ENCODE data around the gene RPA3. TPM values are rescaled to one million over a fixed set of nuclear protein-coding genes. Genes with fewer than 3 reads are reported as not detected.

The RPA3 gene
- total RNA-seq, 4 donors from 2014 or later = 14.9 to 35.2 (median 18.4) TPM

- peaks cover 8% of the 10 kb centered on the region for H3K36me3 ChIP-seq
- TF ChIP-seq EP300 (IDR thresholded peaks at IDR 0.05) (no peak), POLR2AphosphoS5 (IDR thresholded peaks at IDR 0.05) (no peak), CTCF (IDR thresholded peaks at IDR 0.05) (no peak), POLR2A (IDR thresholded peaks at IDR 0.05) (no peak)
- H3K4me3 ChIP-seq = peak overlapping the region; percentile 91
- WGBS = 4% methylated on average over 21 of the region's 22 CpGs
- H3K9me3 ChIP-seq = no peaks in the 10 kb centered on the region
- H3K27me3 ChIP-seq = no peaks in the 10 kb centered on the region
- H3K27ac ChIP-seq = peak overlapping the region; percentile 95
- peaks cover 26% of the 10 kb centered on the region for H3K4me1 ChIP-seq
- no peak for DNase-seq (ENCODE audit: low spot score in 2 of 2)
These were observed 77.2 kb downstream of the RPA3 start for GRCh38 chr7:7641129-7641663.

GRCh38 chr7:7640221-7641128, 77.9 kb downstream of the RPA3 start, which contains the start of gene UMAD1:
UMAD1 (plus strand) TSS chr7:7640752; CDS start chr7:7673372, 32,620 bp downstream.
- peak; percentile 99 for DNase-seq (ENCODE audit: low spot score in 2 of 2)
- peak within 1 kb of the TSS; percentile 95 for H3K27ac ChIP-seq
- peaks cover 26% of the 10 kb centered on the region for H3K4me1 ChIP-seq
- H3K9me3 ChIP-seq = no peaks in the 10 kb centered on the region
- under 1% methylated on average over 59 of the region's 68 CpGs for WGBS
- no peaks in the 10 kb centered on the region for H3K27me3 ChIP-seq
- peaks cover 13% of the 10 kb centered on the region for H3K36me3 ChIP-seq
- H3K4me3 ChIP-seq = peak within 1 kb of the TSS; percentile 91
- TF ChIP-seq CTCF (IDR thresholded peaks at IDR 0.05) (no peak), EP300 (IDR thresholded peaks at IDR 0.05) (no peak), POLR2AphosphoS5 (IDR thresholded peaks at IDR 0.05) (peak in 2 of 3 donors; percentile 33 to 80), POLR2A (IDR thresholded peaks at IDR 0.05) (peak; percentile 51 to 71)

GRCh38 chr7:7639847-7640220, 78.6 kb downstream of the RPA3 start:
- Histone ChIP-seq H3K9me3 (no peaks in the 10 kb centered on the region), H3K4me3 (peak overlapping the region; percentile 91), H3K27me3 (no peaks in the 10 kb centered on the region), H3K36me3 (peaks cover 13% of the 10 kb centered on the region), H3K27ac (peak overlapping the region; percentile 95), H3K4me1 (peaks cover 26% of the 10 kb centered on the region)
- under 1% methylated on average over 19 of the region's 19 CpGs for WGBS
- TF ChIP-seq POLR2AphosphoS5 (IDR thresholded peaks at IDR 0.05) (no peak), CTCF (IDR thresholded peaks at IDR 0.05) (no peak)
- no peak for DNase-seq (ENCODE audit: low spot score in 2 of 2)

- WGBS = 16% methylated on average over 5 of the region's 5 CpGs
- Histone ChIP-seq H3K9me3 (no peaks in the 10 kb centered on the region), H3K27ac (peak overlapping the region; percentile 95), H3K4me1 (peaks cover 26% of the 10 kb centered on the region), H3K27me3 (no peaks in the 10 kb centered on the region), H3K4me3 (peak overlapping the region; percentile 91), H3K36me3 (peaks cover 13% of the 10 kb centered on the region)
- no peak for DNase-seq (ENCODE audit: low spot score in 2 of 2)
- TF ChIP-seq POLR2AphosphoS5 (IDR thresholded peaks at IDR 0.05) (no peak), POLR2A (IDR thresholded peaks at IDR 0.05) (no peak), CTCF (IDR thresholded peaks at IDR 0.05) (no peak), EP300 (IDR thresholded peaks at IDR 0.05) (no peak)
These were observed 79.0 kb downstream of the RPA3 start for GRCh38 chr7:7639421-7639820.

- 94% methylated on average over 1 of the region's 1 CpG for WGBS
These were observed 87.6 kb downstream of the RPA3 start for GRCh38 chr7:7630626-7631329.

More at GRCh38 chr7:7630626-7631329, 87.6 kb downstream of the RPA3 start:
- Histone ChIP-seq H3K36me3 (peaks cover 2% of the 10 kb centered on the region), H3K27me3 (no peaks in the 10 kb centered on the region), H3K9me3 (no peaks in the 10 kb centered on the region), H3K4me3 (no peak overlapping the region), H3K27ac (no peak overlapping the region), H3K4me1 (no peaks in the 10 kb centered on the region)
- DNase-seq (ENCODE audit: low spot score in 2 of 2) = no peak
- TF ChIP-seq CTCF (IDR thresholded peaks at IDR 0.05) (no peak), POLR2AphosphoS5 (IDR thresholded peaks at IDR 0.05) (no peak), POLR2A (IDR thresholded peaks at IDR 0.05) (no peak), EP300 (IDR thresholded peaks at IDR 0.05) (no peak)
